WTC11 (cell line): ENCODE results near the gene TMEM198. TPM values are rescaled to one million over a fixed set of nuclear protein-coding genes. Genes with fewer than 3 reads are reported as not detected.

Experiments used
- ATAC-seq: fragments of 200-7000 bp; cut with Tn5 transposase; 2 replicates; pipeline ENCODE4 v1.10.0; 2021; ENCODE audit warnings: mild to moderate bottlenecking, moderate library complexity
- CTCF ChIA-PET: fragments of 300-600 bp; sonication (Branson Sonifier 250); formaldehyde crosslinking; loops from one replicate; lab custom pipeline; 2021; ENCODE audit warnings: antibody characterized with exemption; lab: Charles Lee
- POLR2A ChIA-PET: fragments of 350-600 bp; sonication (Branson Sonifier 250); formaldehyde crosslinking; loops from one replicate; lab custom pipeline; 2021; ENCODE audit warnings: antibody characterized with exemption; lab: Charles Lee
- DNase-seq: peaks from one replicate; pipeline ENCODE4 v3.0.0; 2021; ENCODE audit warnings: low spot score
- H3K27ac Mint-ChIP-seq: 2 replicates; pipeline ENCODE4 v1.8.0; 2021; ENCODE audit warnings: mixed read lengths
- H3K27me3 Mint-ChIP-seq: 2 replicates; pipeline ENCODE4 v1.8.0; 2021; ENCODE audit warnings: low read depth, mild to moderate bottlenecking, moderate library complexity, mixed read lengths
- H3K36me3 Mint-ChIP-seq: 2 replicates; pipeline ENCODE4 v1.8.0; 2021; ENCODE audit warnings: mixed read lengths
- H3K4me1 Mint-ChIP-seq: 2 replicates; pipeline ENCODE4 v1.8.0; 2022; ENCODE audit warnings: mixed read lengths
- H3K4me3 Mint-ChIP-seq: 2 replicates; pipeline ENCODE4 v1.8.0; 2021; ENCODE audit warnings: mild to moderate bottlenecking, moderate library complexity, mixed read lengths
- H3K9me3 Mint-ChIP-seq: 2 replicates; pipeline ENCODE4 v1.8.0; 2021; ENCODE audit warnings: mixed read lengths
- AFF4 ChIP-seq: sonication (generic); formaldehyde crosslinking; IDR thresholded peaks from 2 replicates; pipeline ENCODE4 v1.8.1; 2023; ENCODE audit warnings: mild to moderate bottlenecking, missing genetic modification reagents, borderline replicate concordance
- ATF1 ChIP-seq: sonication (generic); formaldehyde crosslinking; IDR thresholded peaks from 2 replicates; pipeline ENCODE4 v1.8.1; 2023; ENCODE audit warnings: mild to moderate bottlenecking, moderate library complexity, missing genetic modification reagents
- HMGXB4 ChIP-seq: sonication (generic); formaldehyde crosslinking; IDR thresholded peaks from 2 replicates; pipeline ENCODE4 v1.8.1; 2023; ENCODE audit warnings: mild to moderate bottlenecking, moderate library complexity, missing genetic modification reagents
- IRF1 ChIP-seq: sonication (generic); formaldehyde crosslinking; IDR thresholded peaks from 2 replicates; pipeline ENCODE4 v1.8.0; 2023; ENCODE audit warnings: missing genetic modification reagents
- MAX ChIP-seq: sonication (generic); formaldehyde crosslinking; IDR thresholded peaks from 2 replicates; pipeline ENCODE4 v1.8.0; 2022; ENCODE audit warnings: mild to moderate bottlenecking, missing genetic modification reagents
- MLX ChIP-seq: sonication (generic); formaldehyde crosslinking; IDR thresholded peaks from 2 replicates; pipeline ENCODE4 v1.8.1; 2023; ENCODE audit warnings: mild to moderate bottlenecking, missing genetic modification reagents, moderate library complexity
- NR1H2 ChIP-seq: sonication (generic); formaldehyde crosslinking; IDR thresholded peaks from 2 replicates; pipeline ENCODE4 v1.9.0; 2021; ENCODE audit warnings: mild to moderate bottlenecking, moderate library complexity, missing genetic modification reagents
- USF1 ChIP-seq: sonication (generic); formaldehyde crosslinking; IDR thresholded peaks from 2 replicates; pipeline ENCODE4 v1.8.0; 2022; ENCODE audit warnings: mild to moderate bottlenecking, missing genetic modification reagents
- ZNF138 ChIP-seq: sonication (generic); formaldehyde crosslinking; conservative IDR thresholded peaks from 2 replicates; pipeline ENCODE4 v1.8.1; 2022; ENCODE audit warnings: mild to moderate bottlenecking, moderate library complexity, missing genetic modification reagents
- ZNF416 ChIP-seq: fragments of 250-450 bp; sonication (Bioruptor Pico); IDR thresholded peaks from 2 replicates; pipeline ENCODE4 v1.9.0; 2021; ENCODE audit warnings: mild to moderate bottlenecking, inconsistent platforms
- ZNF532 ChIP-seq: fragments of 250-450 bp; sonication (Bioruptor Pico); IDR thresholded peaks from 2 replicates; pipeline ENCODE4 v1.9.0; 2021; ENCODE audit warnings: mild to moderate bottlenecking, borderline replicate concordance
- total RNA-seq: library from RNA; stranded (reverse); gene quantifications from 3 replicates; pipeline ENCODE4 v1.2.3, GENCODE V29; 2021

The TMEM198 gene
- total RNA-seq, 1 experiment from 2014 or later: 7.1 TPM

GRCh38 chr2:219536967-219537366, 6.9 kb upstream of the TMEM198 start (continued):
- TF ChIP-seq HMGXB4 (CRISPR knock-in tag): no peak
- TF ChIP-seq ATF1: no peak
- TF ChIP-seq ZNF532 (CRISPR knock-in tag): no peak
- TF ChIP-seq ZNF416 (CRISPR knock-in tag): no peak
- TF ChIP-seq AFF4: no peak
- no peak for TF ChIP-seq IRF1 (CRISPR knock-in tag)
- no peak for TF ChIP-seq USF1 (CRISPR knock-in tag)
- no peak for TF ChIP-seq ZNF138 (CRISPR knock-in tag)

GRCh38 chr2:219537657-219538488, 6.0 kb upstream of the TMEM198 start:
- TF ChIP-seq MLX (CRISPR knock-in tag) (no peak), MAX (CRISPR knock-in tag) (0 out of 2 replicates have a peak, but pooled peaks have one; percentile 20), NR1H2 (CRISPR knock-in tag) (no peak)
- Mint-ChIP-seq H3K27ac (no peak overlapping the region), H3K4me1 (peaks cover 27% of the 10 kb centered on the region), H3K4me3 (no peak overlapping the region), H3K9me3 (no peaks in the 10 kb centered on the region), H3K27me3 (no peaks in the 10 kb centered on the region; the same call in none of the 2 replicates), H3K36me3 (peaks cover 22% of the 10 kb centered on the region)
- ATAC-seq: peak; percentile 38
- ChIA-PET POLR2A (interaction anchor here (1.1 to 1.3 kb wide), 2 partner anchors 24 to 33 kb away, joined by 3 read pairs; partner anchors contain the start of gene OBSL1), CTCF (interaction anchor here (0.6 to 41.3 kb wide), 25 partner anchors 8 to 168 kb away, joined by 3 to 2316 read pairs (median 6); partner anchors contain the start of genes DNPEP and GMPPA)
- peak; percentile 51 for DNase-seq
